Adipose tissue (tissue), 3 donors: Measurements from ENCODE around the gene KMT2E. TPM values are rescaled to one million over a fixed set of nuclear protein-coding genes. Genes with fewer than 3 reads are reported as not detected.
"Not testable (repeated sequence)": the region's sequence is repeated elsewhere in the genome, so short reads cannot be mapped to it uniquely, and the experiment has no call there.

Experiments used
- H3K27ac ChIP-seq: one replicate; pipeline ENCODE4 v1.5.1; 2013; ENCODE audit warnings: low read depth, low read length
- WGBS, 3 donors: extraction: QIAGEN DNeasy Blood & Tissue Kit; methylation state at CpG; one replicate each; pipeline ENCODE4 v1.1.7; 2013; 5-methylcytosine and 5-hydroxymethylcytosine counted together
- polyA plus RNA-seq, 3 donors: library from polyadenylated mRNA; stranded (reverse); fragments of 200-250 nt; gene quantifications; one replicate each; pipeline ENCODE4 v1.2.3, GENCODE V29; 2013
- donor health status: healthy with polysubstance abuse.
- donor health status: Bipolar disorder and iron deficiency.
- donor health status: healthy.

The KMT2E gene
- polyA plus RNA-seq, 3 donors: 14.2 to 21.1 (median 20.2) TPM

DNA sequence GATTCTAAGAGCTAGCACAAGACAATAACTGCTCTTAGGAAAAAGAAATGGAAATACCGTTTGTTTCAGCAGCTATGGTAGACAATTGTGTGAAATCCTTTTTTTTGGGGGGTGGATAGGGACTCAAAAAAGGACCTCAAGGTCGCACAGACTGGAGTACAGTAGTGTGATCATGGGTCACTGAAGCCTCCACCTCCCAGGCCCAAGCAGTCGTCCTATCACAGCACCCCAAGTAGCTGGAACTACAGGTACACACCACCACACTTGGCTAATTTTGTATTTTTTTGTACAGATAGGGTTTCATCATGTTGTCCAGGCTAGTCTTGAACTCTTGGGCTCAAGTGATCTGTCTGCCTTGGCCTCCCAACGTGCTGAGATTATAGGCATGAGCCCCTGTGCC, 33.9 kb downstream of the KMT2E start:
- 73 to 89% (median 77%) methylated on average over 4 of the region's 4 CpGs for WGBS, 3 donors
- H3K27ac ChIP-seq: no peak overlapping the region

DNA sequence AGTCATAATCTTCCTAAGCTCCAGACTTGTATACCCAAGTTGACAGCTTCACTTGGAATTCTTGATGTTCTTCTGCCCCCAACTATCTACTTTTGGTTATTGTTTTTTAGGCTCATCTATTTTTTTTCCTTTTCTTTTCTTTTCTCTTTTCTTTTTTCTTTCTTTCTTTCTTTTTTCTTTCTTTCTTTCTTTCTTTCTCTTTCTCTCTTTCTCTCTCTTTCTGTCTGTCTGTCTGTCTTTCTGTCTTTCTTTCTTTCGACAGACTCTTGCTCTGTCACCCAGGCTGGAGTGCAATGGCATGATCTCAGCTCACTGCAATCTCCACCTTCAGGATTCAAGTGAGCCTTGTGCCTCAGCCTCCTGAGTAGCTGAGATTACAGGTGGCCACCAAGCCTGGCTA, 36.5 kb downstream of the KMT2E start:
- whole genome bisulfite sequencing, 3 donors: 100% methylated on average over 1 of the region's 1 CpG

DNA sequence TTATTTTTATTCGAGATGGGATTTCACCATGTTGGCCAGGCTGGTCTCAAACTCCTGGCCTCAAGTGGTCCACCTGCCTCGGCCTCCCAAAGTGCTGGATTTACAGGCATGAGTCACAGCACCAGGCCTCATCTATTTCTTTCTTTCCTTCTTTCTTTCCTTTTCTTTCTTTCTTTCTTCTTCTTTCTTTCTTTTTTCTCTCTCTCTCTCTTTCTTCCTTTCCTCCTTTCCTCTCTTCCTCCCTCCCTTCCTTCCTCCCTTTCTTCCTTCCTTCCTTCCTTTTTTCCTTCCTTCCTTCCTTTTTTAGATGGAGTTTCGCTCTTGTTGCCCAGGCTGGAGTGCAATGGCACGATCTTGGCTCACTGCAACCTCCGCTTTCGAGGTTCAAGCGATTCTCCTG, 36.9 kb downstream of the KMT2E start:
- WGBS, 3 donors: 93 to 96% (median 94%) methylated on average over 7 of the region's 7 CpGs
- not testable (repeated sequence) for H3K27ac ChIP-seq

More for the DNA sequence above, 36.5 kb downstream of the KMT2E start:
- no peak overlapping the region for H3K27ac ChIP-seq

DNA sequence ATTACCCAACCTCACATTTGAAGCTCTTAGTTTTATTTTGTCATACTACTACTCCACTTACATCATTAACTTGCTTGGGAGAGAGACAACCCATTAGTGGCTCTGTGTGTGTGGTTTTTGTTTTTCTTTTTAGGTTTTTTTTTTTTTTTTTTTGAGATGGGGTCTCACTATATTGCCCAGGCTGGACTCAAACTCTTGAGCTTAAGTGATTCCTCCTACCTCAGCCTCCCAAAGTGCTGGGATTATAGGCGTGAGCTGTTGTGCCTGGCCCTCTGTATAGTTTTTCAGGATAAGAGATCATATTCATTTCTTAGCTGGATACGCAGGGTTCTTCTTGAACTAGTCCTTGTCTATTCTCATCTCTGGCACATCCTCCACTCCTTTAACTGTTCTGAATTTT, 41.1 kb downstream of the KMT2E start:
- no peak overlapping the region for H3K27ac ChIP-seq
- WGBS, 3 donors: 94 to 97% (median 95%) methylated on average over 2 of the region's 2 CpGs

DNA sequence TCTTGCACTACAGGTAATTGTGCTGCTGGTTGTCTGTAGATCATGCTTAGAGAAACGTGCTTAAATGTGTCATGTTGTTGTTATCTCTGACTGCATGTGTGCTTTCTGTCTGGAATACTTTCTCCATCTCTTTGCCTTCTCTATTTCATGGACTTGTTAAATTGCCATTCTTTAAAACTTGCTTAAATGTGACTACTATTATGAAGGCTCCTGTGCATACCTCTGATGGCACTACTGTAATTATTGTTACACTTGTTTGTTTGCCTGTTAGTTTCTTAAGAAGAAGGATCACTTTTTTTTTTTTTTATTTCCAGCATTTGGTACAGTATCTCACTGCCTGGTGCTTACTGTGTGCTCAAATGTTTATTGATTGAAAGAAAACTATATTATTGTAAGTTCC, 41.6 kb downstream of the KMT2E start:
- H3K27ac ChIP-seq: no peak overlapping the region
- 23 to 62% (median 41%) methylated on average over 1 of the region's 1 CpG for WGBS, 3 donors

DNA sequence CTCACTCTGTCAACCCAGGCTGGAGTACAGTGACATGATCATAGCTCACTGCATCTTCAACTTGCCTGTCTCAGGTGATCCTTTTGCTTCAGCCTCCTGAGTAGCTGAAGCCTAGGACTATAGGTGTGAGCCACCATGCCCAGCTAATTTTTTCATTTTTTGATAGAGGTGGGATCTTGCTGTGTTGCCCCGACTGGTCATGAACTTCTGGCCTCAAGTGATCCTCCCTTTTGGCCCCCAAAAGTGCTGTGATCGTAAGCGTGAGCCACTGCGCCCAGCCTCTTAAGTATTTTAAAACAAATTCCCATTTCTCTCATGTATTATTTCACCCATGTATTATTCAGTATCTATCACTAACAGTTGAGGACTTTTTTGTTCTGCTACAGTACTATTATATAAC, 43.5 kb downstream of the KMT2E start:
- H3K27ac ChIP-seq: no peak overlapping the region
- WGBS, 3 donors: 90 to 95% (median 95%) methylated on average over 4 of the region's 4 CpGs

DNA sequence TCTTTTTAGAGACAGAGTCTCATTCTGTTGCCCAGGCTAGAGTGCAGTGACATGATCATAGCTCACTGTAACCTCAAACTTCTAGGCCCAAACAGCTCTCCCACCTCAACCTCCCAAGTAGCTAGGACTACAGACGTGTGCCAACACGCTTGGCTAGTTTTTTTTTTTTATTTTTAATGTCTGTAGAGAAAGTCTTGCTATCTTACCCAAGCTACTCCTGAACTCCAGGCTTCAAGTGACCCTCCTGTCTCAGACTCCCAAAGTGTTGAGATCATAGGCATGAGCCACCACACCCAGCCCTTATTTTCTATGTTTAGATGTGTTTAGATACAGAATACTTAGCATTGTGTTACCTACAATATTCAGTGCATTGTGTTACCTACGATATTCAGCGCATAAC, 46.4 kb downstream of the KMT2E start:
- 92 to 97% (median 95%) methylated on average over 4 of the region's 4 CpGs for WGBS, 3 donors

DNA sequence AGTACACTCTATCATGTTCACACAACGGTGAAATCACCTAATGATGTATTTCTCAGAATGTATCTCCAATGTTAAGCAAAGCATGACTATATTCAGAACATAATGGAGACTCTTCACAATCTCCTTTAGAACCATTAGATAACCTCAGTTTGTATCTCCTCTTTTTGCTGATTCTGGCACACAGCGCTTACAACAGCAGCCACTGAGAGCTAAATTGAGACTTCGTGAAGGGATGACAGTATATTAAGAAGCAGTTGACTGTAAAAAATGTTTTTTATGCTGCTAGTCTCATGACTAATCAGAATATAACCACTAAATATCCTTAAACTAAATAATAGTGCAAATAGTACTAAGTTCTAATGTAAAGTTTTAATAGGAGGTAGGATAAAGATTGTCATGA, 46.9 kb downstream of the KMT2E start:
- WGBS, 3 donors: 79 to 82% (median 81%) methylated on average over 3 of the region's 3 CpGs
- no peak overlapping the region for H3K27ac ChIP-seq

More for the DNA sequence above, 46.4 kb downstream of the KMT2E start:
- no peak overlapping the region for H3K27ac ChIP-seq

DNA sequence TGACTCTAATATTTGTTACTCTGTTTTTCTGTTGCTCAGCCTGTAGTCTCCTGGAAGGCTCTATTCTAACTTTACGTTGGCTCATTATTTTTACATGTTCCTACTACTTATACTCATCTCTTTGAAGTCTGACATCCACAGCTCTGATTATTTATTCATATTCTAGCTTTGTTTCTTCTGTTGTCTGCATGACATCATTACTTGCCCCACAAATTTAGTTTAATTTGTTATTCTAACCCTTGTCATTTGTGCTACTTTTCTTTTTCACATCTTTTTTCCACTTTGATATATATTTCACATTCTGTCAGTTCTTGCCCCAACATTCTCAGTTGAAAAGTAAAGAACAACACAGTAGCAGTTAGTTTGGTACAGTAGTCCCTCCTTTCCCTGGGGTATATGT, 51.1 kb downstream of the KMT2E start:
- no peak overlapping the region for H3K27ac ChIP-seq
- 90 to 97% (median 93%) methylated on average over 1 of the region's 1 CpG for WGBS, 3 donors

DNA sequence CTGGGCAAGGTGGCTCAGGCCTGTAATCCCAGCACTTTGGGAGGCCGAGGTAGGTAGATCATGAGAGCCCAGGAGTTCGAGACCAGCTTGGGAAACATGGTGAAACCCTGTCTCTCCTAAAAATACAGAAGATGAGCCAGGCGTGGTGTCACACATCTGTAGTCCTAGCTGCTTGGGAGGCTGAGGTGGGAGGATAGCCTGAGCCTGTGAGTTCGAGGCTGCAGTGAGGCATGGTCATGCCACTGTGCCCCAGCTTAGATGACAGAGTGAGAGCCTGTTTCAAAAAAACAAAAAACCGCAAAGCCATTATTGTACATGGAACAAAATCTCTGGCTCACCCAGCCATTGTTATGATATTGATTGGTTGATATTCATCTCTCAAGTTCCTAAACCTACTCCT, 53.7 kb downstream of the KMT2E start:
- 96 to 99% (median 97%) methylated on average over 5 of the region's 5 CpGs for whole genome bisulfite sequencing, 3 donors
- no peak overlapping the region for H3K27ac ChIP-seq

DNA sequence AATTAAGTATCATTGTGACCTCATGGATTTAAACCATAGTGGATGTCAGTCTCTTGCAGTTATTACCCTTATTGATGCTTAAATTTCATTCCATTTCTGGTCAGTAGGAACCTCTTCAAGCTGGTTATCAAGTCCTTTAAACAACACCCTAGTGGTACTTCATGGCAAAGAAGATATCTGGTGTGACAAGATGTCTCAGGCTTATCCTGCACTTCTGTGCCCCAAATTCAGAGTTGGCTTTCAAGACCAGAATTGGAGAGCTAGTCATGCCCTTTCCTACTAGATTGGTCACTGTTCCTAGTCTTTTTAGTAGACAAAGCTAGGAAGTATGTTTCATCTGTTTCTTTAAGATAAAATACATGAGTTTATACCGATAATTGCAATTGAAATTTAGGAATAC, 54.9 kb downstream of the KMT2E start:
- no peak overlapping the region for H3K27ac ChIP-seq
- WGBS, 3 donors: 92 to 98% (median 96%) methylated on average over 1 of the region's 1 CpG

DNA sequence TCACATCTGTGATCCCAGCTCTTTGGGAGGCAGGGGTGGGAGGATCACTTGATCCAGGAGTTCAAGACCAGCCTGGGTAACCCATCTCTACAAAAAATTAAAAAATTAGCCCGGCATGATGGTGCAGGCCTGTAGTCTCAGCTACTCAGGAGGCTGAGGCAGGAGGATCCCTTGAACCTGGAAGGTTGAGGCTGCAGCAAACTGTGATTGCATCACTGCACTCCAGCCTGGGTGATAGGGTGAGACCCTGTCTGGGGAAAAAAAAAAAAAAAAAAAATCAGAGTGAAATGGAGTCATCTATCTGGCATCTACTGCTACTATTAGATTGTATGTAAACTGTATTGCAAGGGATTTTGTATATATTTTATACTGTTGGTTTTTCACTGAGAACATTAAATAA, 59.1 kb downstream of the KMT2E start:
- 98 to 100% (median 100%) methylated on average over 1 of the region's 1 CpG for WGBS, 3 donors
- no peak overlapping the region for H3K27ac ChIP-seq

DNA sequence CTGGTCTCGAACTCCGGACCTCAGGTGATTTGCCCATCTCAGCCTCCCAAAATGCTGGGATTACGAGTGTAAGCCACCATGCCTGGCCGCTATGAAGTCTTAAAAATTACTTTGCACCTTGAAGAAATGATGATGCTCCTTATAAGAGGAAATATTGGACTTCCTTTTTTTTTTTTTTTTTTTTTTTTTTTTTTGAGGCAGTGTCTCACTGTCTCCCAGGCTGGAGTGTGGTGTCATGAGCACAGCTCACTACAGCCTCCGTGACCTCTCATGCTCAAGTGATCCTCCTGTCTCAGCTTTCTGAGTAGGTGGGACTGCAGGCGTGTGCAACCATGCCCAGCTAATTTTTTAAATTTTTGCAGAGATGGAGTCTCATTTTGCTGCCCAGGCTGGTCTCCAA, 65.3 kb downstream of the KMT2E start:
- H3K27ac ChIP-seq: no peak overlapping the region
- WGBS, 3 donors: 95 to 98% (median 98%) methylated on average over 6 of the region's 6 CpGs

DNA sequence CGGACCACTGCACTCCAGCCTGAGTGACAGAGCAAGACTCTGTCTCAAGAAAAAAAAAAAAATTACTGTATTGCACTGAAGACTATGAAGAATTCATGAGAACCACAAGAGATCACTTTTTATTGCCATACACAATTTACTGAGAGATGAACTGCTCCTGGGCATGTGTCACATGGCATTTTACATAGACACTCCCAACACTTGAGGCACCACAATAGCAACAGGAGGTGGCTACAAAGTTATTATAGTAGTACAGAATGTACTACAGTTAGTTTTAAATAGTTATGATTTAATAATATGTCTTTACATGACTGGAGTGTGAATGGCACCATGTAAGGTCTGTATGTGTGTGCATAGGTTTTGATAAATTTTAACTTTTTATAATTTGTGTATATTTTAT, 70.6 kb downstream of the KMT2E start:
- H3K27ac ChIP-seq: no peak overlapping the region
- WGBS, 3 donors: 100% methylated on average over 1 of the region's 1 CpG

DNA sequence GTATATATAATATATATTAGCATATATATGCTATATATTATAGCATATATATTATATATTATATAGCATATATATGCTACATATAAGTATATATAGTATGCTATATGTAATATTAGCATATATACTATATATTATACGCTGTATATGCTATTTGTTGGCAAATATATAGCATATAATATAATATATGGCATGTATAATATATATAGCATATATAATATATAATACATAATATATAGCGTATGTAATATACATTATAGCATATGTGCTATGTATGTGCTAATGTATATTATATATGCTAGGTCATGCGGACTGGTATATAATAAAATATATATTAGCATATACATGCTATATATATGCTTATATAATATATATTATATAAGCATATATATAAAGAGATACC, 72.8 kb downstream of the KMT2E start:
- H3K27ac ChIP-seq: no peak overlapping the region
- 94 to 98% (median 98%) methylated on average over 3 of the region's 3 CpGs for WGBS, 3 donors

DNA sequence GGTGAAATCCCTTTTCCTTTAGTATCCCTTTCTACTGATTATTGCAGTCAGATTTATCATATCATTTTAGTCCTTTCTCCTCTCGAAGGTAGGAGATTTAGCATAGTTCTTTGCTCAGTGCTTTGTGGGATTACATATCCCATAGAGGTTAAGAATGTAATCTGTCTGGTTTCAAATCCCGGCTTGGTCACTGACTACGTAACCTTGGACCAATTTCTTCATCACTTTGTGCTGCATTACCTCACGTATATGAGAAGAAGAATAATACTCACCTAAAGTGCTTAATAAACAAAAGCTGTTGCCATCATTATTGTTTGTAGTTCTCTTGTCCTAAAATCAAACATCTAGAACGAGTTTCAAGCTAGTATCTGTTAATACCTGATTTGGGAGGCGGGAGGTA, 74.0 kb downstream of the KMT2E start:
- H3K27ac ChIP-seq: no peak overlapping the region
- WGBS, 3 donors: 74 to 87% (median 81%) methylated on average over 6 of the region's 6 CpGs

DNA sequence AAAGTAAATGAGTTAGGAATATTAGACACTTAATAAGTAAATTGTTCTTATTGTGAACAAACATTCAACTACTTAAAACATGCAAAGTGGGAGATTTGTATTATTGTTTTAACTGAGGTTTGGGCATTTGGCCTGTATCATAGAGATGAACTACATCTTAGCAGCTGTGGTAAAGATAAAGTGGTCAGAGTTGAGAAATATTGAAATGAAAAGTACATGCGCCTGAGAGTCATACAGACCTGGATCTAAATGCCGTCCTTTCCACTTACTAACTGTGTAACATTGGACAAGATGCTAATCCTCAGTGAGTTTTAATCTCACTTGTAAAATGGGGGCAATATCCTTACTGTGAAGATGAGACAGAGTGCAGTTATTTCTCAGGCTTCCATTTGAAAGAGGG, 74.5 kb downstream of the KMT2E start:
- H3K27ac ChIP-seq: no peak overlapping the region
- 91 to 95% (median 94%) methylated on average over 2 of the region's 2 CpGs for WGBS, 3 donors

DNA sequence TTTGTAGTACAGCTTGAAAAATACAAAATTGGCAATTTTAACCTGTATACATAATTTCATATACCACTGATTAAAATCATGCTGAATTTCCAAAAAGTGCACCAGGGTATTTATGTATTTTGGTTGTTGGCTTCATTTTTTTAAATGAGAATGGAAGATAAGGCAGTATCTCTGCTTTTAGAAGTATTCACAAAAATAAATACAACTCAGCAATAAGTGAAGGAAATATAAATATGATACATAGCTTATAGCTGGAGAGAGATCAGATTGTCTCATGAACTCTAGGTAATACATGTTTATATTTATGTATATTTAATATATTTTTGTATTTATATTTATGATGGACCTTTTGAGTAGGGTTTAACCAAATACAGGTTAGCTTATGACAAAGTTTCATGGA, 81.0 kb downstream of the KMT2E start:
- H3K27ac ChIP-seq: no peak overlapping the region

DNA sequence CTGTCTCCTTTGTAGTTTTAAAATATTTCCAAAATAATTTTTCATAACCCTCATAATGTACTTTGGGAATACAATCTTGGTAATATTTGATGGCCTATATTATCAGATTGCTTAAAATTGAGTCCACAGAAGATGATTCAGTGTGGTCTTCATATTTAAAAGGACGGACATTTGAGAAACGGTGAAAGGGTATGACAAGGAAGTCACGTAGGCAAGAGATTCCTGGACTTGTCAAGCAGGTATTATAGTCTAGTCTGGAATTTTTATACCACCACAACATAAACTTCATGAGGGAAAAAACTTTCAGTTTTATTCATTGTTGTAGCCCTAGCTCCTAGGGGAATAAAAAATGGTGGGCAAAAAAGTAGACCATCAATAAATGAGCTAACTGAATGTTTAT, 82.3 kb downstream of the KMT2E start:
- WGBS, 3 donors: 88 to 96% (median 96%) methylated on average over 3 of the region's 3 CpGs
- no peak overlapping the region for H3K27ac ChIP-seq

DNA sequence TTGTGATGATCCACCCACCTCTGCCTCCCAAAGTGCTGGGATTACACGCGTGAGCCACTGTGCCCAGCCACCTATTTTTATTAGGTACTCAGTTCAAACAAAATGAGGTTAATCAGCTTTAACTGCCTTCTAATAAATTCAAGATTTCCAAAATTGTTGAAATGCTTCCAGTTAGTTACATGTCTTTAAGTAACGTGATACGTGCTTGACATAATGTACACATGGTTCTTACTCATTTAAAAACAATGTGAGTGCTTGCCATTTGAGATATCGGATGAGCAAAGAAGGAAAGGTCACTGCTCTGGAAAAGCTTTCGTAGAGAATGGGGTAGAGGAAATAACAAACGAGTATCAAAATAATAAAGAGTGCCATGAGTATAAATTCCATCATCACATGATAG, 83.6 kb downstream of the KMT2E start:
- no peak overlapping the region for H3K27ac ChIP-seq
- WGBS, 3 donors: 76 to 83% (median 76%) methylated on average over 7 of the region's 7 CpGs

DNA sequence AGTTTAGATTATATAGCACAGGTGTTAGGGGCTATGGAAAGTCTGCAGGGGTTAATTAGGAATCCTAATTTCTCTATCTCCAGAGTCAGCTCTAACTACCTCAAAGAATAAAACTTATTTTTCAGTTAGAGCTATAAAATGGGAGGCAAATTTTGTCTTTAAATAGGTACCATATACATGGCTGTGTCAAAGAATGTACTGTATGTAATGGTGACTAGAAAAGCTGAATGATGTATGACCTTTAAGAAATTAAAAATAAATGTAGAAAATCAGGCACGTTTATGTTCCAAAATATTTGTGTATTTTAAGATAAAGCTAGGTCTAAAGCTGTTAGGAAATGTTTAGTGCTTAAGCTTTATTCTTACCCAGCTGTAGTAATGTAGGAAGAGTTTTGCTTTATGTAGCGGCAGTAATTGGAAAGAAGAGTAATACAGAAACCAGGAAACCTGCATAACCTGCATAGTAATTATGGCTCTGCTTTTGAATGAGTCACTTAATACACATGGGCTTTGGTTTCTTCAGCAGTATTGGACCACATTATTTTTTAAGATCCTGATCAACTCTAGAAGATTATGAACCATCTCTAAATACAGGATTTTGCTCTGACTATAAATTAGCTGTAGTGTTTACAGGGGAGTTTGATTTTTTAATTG, 85.0 kb downstream of the KMT2E start:
- H3K27ac ChIP-seq: no peak overlapping the region
- whole genome bisulfite sequencing, 3 donors: 68 to 86% (median 80%) methylated on average over 2 of the region's 2 CpGs
